Measurements from ENCODE around the gene COMTD1.

GRCh38 chr10:75201793-75202307, 33.9 kb downstream of the COMTD1 start:
- TF ChIP-seq CTCF (IDR thresholded peaks at IDR 0.05) (no peak), POLR2A (IDR thresholded peaks at IDR 0.05) (no peak)

All from lower leg skin (tissue), 3 donors.